Measurements from ENCODE around the gene ANKRD65. TPM values are rescaled to one million over a fixed set of nuclear protein-coding genes. Genes with fewer than 3 reads are reported as not detected.

The ANKRD65 gene
- total RNA-seq, 3 donors from 2014 or later (not counting 1 experiment from before 2014, with no cell fraction given): not detected

GRCh38 chr1:1377540-1378205 is 43.4 kb downstream of the ANKRD65 start:
- H3K4me1 Mint-ChIP-seq: peaks cover 5 to 16% of the 10 kb centered on the region in 2 donors

GRCh38 chr1:1376551-1377226 is 44.4 kb downstream of the ANKRD65 start:
- no peak for TF ChIP-seq CTCF (IDR thresholded peaks at IDR 0.05)
- H3K4me3 Mint-ChIP-seq: peak overlapping the region; percentile 21
- Histone ChIP-seq H3K27ac (ENCODE audit: low read length) (no peak overlapping the region), H3K4me1 (ENCODE audit: control insufficient read depth, insufficient read depth, low read length) (peaks cover 36% of the 10 kb centered on the region), H3K36me3 (ENCODE audit: control insufficient read depth, insufficient read depth, low read length) (peaks cover 9% of the 10 kb centered on the region), H3K27me3 (ENCODE audit: control insufficient read depth, insufficient read depth, low read length) (no peaks in the 10 kb centered on the region), H3K4me3 (ENCODE audit: low read length) (no peak overlapping the region), H3K9me3 (ENCODE audit: control insufficient read depth, insufficient read depth, low read length) (no peaks in the 10 kb centered on the region)
- intact Hi-C loops (cut with micrococcal nuclease): no loop called here
- no peaks in the 10 kb centered on the region for H3K9me3 Mint-ChIP-seq
- H3K4me1 Mint-ChIP-seq: peaks cover 10 to 20% of the 10 kb centered on the region in 2 donors
- DNase-seq (no peak), ATAC-seq (no peak)
- H3K27ac Mint-ChIP-seq: peak overlapping the region; percentile 97 to 98
- WGBS (ENCODE audit: insufficient coverage): 98% methylated on average over 9 of the region's 10 CpGs
- H3K36me3 Mint-ChIP-seq: no peaks in the 10 kb centered on the region
- no peaks in the 10 kb centered on the region for H3K27me3 Mint-ChIP-seq (ENCODE audit: low read depth in 2 of 2)

More at GRCh38 chr1:1377540-1378205, 43.4 kb downstream of the ANKRD65 start:
- no peak for TF ChIP-seq CTCF (IDR thresholded peaks at IDR 0.05)
- Histone ChIP-seq H3K27me3 (ENCODE audit: control insufficient read depth, insufficient read depth, low read length) (no peaks in the 10 kb centered on the region), H3K4me3 (ENCODE audit: low read length) (no peak overlapping the region), H3K4me1 (ENCODE audit: control insufficient read depth, insufficient read depth, low read length) (peaks cover 27% of the 10 kb centered on the region), H3K9me3 (ENCODE audit: control insufficient read depth, insufficient read depth, low read length) (no peaks in the 10 kb centered on the region), H3K36me3 (ENCODE audit: control insufficient read depth, insufficient read depth, low read length) (peaks cover 9% of the 10 kb centered on the region), H3K27ac (ENCODE audit: low read length) (no peak overlapping the region)
- Mint-ChIP-seq H3K27ac (no peak overlapping the region), H3K27me3 (ENCODE audit: low read depth in 2 of 2) (no peaks in the 10 kb centered on the region), H3K36me3 (no peaks in the 10 kb centered on the region), H3K4me3 (no peak overlapping the region), H3K9me3 (no peaks in the 10 kb centered on the region)
- no peak for ATAC-seq
- intact Hi-C loops (cut with micrococcal nuclease): no loop called here
- no peak for DNase-seq
- WGBS (ENCODE audit: insufficient coverage): 95% methylated on average over 13 of the region's 16 CpGs

- Histone ChIP-seq H3K9me3 (ENCODE audit: control insufficient read depth, insufficient read depth, low read length) (no peaks in the 10 kb centered on the region), H3K27me3 (ENCODE audit: control insufficient read depth, insufficient read depth, low read length) (no peaks in the 10 kb centered on the region), H3K4me1 (ENCODE audit: control insufficient read depth, insufficient read depth, low read length) (peaks cover 49% of the 10 kb centered on the region), H3K36me3 (ENCODE audit: control insufficient read depth, insufficient read depth, low read length) (peaks cover 9% of the 10 kb centered on the region), H3K27ac (ENCODE audit: low read length) (peak within 1 kb of the TSS; percentile 96), H3K4me3 (ENCODE audit: low read length) (peak within 1 kb of the TSS; percentile 80)
- H3K27ac Mint-ChIP-seq: peak within 1 kb of the TSS; percentile 97 to 98
- intact Hi-C loops (cut with micrococcal nuclease): loop anchor here (1.0 to 2.0 kb wide), 3 partner anchors 20 to 32 kb away; partner anchors contain the start of genes CCNL2 and MRPL20
- no peaks in the 10 kb centered on the region for H3K36me3 Mint-ChIP-seq
- H3K9me3 Mint-ChIP-seq: no peaks in the 10 kb centered on the region
- ATAC-seq (peak; percentile 76 to 91 (median 81)), DNase-seq (peak; percentile 90 to 99)
- peaks cover 10 to 27% of the 10 kb centered on the region in 2 donors for H3K4me1 Mint-ChIP-seq
- no peaks in the 10 kb centered on the region for H3K27me3 Mint-ChIP-seq (ENCODE audit: low read depth in 2 of 2)
- TF ChIP-seq CTCF (IDR thresholded peaks at IDR 0.05): no peak
- H3K4me3 Mint-ChIP-seq: peak within 1 kb of the TSS; percentile 97
- WGBS (ENCODE audit: insufficient coverage): under 1% methylated on average over 85 of the region's 85 CpGs
Measured at GRCh38 chr1:1374929-1375662, 46.0 kb downstream of the ANKRD65 start, which contains the start of gene AURKAIP1. TSS of gene AURKAIP1 (minus strand) at chr1:1375207. CDS start at chr1:1374756, 451 bp downstream.
